Effector memory CD8-positive, alpha-beta T cell (primary cell): ENCODE measurements around the gene RSPRY1.
"Not testable (repeated sequence)": the region's sequence is repeated elsewhere in the genome, so short reads cannot be mapped to it uniquely, and the experiment has no call there.

ENCODE experiments used
- ATAC-seq: fragments of 150-1000 bp; cut with Tn5 transposase; replicated peaks from 2 replicates; pipeline ENCODE4 v1.10.0; 2021; ENCODE audit warnings: mild to moderate bottlenecking, moderate library complexity
- DNase-seq, 3 experiments: peaks; one replicate each; pipeline ENCODE4 v3.0.0; 2021
- H3K27ac Mint-ChIP-seq, 2 donors: one replicate each; pipeline ENCODE4 v1.8.0; 2022; ENCODE audit warnings: mild to moderate bottlenecking in 2 of 2, mixed read lengths in 2 of 2, moderate library complexity in 2 of 2
- H3K27me3 Mint-ChIP-seq, 2 donors: one replicate each; pipeline ENCODE4 v1.8.0; 2022; ENCODE audit warnings: mixed read lengths in 2 of 2
- H3K36me3 Mint-ChIP-seq: one replicate; pipeline ENCODE4 v1.8.0; 2022; ENCODE audit warnings: mild to moderate bottlenecking, moderate library complexity, mixed read lengths; ENCODE audit not compliant: insufficient read depth
- H3K4me1 Mint-ChIP-seq, 2 donors: one replicate each; pipeline ENCODE4 v1.8.0; 2022; ENCODE audit warnings: low read depth in 2 of 2, mixed read lengths in 2 of 2
- H3K4me3 Mint-ChIP-seq, 2 donors: one replicate each; pipeline ENCODE4 v1.8.0; 2022; ENCODE audit warnings: mild to moderate bottlenecking in 2 of 2, mixed read lengths in 2 of 2, moderate library complexity in 2 of 2
- H3K9me3 Mint-ChIP-seq, 2 donors: one replicate each; pipeline ENCODE4 v1.8.0; 2022; ENCODE audit warnings: mixed read lengths in 2 of 2

RSPRY1 gene

DNA sequence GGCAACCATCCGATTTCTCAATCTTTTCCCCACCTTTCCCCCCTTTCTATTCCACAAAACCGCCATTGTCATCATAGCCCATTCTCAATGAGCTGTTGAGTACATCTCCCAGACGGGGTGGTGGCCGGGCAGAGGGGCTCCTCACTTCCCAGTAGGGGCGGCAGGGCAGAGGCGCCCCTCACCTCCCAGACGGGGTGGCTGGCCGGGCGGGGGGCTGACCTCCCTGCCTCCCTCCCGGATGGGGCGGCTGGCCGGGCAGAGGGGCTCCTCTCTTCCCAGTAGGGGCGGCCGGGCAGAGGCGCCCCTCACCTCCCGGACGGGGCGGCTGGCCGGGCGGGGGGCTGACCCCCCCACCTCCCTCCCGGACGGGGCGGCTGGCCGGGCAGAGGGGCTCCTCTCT, 14.2 kb downstream of the RSPRY1 start:
- not testable (repeated sequence) for H3K4me3 Mint-ChIP-seq, H3K9me3 Mint-ChIP-seq, H3K27ac Mint-ChIP-seq, ATAC-seq, DNase-seq, H3K27me3 Mint-ChIP-seq
- Mint-ChIP-seq H3K4me1 (peaks cover 10 to 21% of the 10 kb centered on the region in 2 donors), H3K36me3 (peaks cover 15% of the 10 kb centered on the region)

DNA sequence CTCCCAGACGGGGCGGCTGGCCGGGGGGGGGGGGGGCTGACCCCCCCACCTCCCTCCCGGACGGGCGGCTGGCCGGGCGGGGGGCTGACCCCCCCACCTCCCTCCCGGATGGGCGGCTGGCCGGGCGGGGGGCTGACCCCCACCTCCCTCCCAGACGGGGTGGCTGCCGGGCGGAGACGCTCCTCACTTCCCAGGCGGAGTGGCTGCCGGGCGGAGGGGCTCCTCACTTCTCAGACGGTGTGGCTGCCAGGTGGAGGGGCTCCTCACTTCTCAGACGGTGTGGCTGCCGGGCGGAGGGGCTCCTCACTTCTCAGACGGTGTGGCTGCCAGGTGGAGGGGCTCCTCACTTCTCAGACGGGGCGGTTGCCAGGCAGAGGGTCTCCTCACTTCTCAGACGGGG, 14.8 kb downstream of the RSPRY1 start:
- H3K4me1 Mint-ChIP-seq: peaks cover 10 to 20% of the 10 kb centered on the region in 2 donors
- not testable (repeated sequence) for H3K27ac Mint-ChIP-seq, ATAC-seq, H3K4me3 Mint-ChIP-seq, DNase-seq, H3K9me3 Mint-ChIP-seq, H3K27me3 Mint-ChIP-seq
- H3K36me3 Mint-ChIP-seq: peaks cover 21% of the 10 kb centered on the region

DNA sequence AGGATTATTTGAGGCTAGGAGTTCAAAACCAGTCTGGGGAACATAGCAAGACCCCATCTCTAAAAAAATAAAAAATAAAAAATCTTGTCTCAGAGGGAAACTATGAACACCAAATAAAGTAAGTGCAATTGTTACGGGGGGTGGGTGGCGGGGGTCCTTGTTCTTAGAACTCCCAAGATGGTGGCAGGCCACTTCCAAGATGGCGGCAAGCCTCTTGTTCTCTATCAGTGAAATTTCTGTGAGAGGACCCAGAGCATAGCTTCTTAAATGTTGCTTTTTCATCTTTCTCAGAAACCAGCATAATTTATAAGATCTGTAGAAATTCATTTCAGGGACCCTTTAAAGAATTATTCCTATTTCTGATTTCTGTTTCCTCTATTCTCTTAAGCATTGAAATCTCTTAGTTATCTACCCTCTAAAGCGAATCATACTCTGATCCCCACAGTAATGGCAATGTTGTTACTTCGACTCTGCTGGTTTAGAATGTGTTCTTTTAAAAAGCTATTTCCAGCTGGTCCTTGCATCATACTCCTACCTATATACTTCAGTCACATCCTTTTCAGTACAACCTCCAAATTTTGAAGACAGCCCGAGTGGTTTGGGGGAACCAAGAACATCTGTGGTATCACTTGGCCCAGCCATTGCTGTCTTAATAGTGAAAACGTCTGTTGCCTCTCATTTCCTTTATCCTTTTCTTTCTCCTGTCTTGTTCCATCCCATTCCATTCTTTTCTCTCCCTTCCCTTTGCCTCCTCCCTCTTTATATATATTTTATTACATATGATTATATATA, 16.2 kb downstream of the RSPRY1 start:
- ATAC-seq (no peak), DNase-seq (no peak)

DNA sequence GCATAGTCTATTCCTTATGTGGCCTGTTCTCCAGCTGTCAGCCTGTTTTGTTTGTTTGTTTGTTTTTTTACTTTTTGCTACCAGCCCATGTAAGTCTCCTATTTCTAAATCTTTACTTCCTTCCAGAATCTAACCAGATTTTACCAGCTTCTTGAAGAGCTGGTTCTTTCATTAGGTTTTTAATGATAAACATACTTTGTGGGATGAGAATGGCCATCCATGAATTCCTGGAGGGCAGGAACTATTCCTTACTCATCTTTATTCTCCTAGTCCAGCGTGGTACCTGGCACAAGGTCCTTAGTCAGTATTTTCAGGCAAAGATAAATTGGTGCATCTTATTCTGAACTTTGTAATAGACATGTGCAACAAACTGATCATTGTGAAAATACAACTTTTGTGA, 17.3 kb downstream of the RSPRY1 start:
- Mint-ChIP-seq H3K36me3 (peaks cover 39% of the 10 kb centered on the region), H3K27me3 (no peaks in the 10 kb centered on the region), H3K4me1 (peaks cover 6 to 10% of the 10 kb centered on the region in 2 donors), H3K4me3 (no peak overlapping the region), H3K27ac (peak overlapping the region in 1 of 2 donors; percentile 5), H3K9me3 (no peaks in the 10 kb centered on the region)
- no peak for DNase-seq
- no peak for ATAC-seq

More for the DNA sequence above, 16.2 kb downstream of the RSPRY1 start:
- no peak overlapping the region for H3K27ac Mint-ChIP-seq
- no peaks in the 10 kb centered on the region for H3K9me3 Mint-ChIP-seq
- H3K27me3 Mint-ChIP-seq: no peaks in the 10 kb centered on the region
- H3K4me3 Mint-ChIP-seq: no peak overlapping the region
- peaks cover 31% of the 10 kb centered on the region for H3K36me3 Mint-ChIP-seq
- H3K4me1 Mint-ChIP-seq: peaks cover 6 to 11% of the 10 kb centered on the region in 2 donors

DNA sequence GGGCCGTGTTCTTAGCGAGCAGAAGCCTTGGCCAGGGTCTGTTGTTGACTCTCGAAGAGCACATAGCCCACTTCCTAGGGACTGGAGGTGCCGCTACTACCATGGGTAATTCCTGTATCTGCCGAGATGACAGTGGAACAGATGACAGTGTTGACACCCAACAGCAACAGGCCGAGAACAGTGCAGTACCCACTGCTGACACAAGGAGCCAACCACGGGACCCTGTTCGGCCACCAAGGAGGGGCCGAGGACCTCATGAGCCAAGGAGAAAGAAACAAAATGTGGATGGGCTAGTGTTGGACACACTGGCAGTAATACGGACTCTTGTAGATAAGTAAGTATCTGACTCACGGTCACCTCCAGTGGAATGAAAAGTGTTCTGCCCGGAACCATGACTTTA, 18.5 kb downstream of the RSPRY1 start:
- Mint-ChIP-seq H3K27me3 (no peaks in the 10 kb centered on the region), H3K36me3 (peaks cover 51% of the 10 kb centered on the region), H3K9me3 (no peaks in the 10 kb centered on the region), H3K27ac (no peak overlapping the region), H3K4me1 (peaks cover 0 to 1% of the 10 kb centered on the region in 2 donors), H3K4me3 (no peak overlapping the region)
- DNase-seq (no peak), ATAC-seq (no peak)

DNA sequence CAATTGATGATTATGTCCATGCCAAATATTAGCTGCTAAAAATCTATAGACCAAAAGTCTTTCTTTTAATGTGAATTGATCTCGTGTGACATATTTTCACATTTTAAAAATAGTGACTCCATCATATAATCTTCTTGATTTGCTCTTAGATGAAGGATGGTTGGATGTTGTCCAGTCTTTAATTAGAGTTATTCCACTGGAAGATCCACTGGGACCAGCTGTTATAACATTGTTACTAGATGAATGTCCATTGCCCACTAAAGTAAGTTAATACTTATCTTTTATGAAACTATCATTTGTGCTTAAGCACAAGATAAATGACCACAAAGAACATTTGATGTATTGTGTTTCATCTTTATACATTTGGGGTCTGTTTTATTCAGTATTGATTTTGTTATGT, 22.8 kb downstream of the RSPRY1 start:
- Mint-ChIP-seq H3K4me3 (no peak overlapping the region), H3K27ac (no peak overlapping the region), H3K36me3 (peaks cover 70% of the 10 kb centered on the region), H3K9me3 (no peaks in the 10 kb centered on the region), H3K4me1 (no peaks in the 10 kb centered on the region), H3K27me3 (no peaks in the 10 kb centered on the region)
- DNase-seq (no peak), ATAC-seq (no peak)

DNA sequence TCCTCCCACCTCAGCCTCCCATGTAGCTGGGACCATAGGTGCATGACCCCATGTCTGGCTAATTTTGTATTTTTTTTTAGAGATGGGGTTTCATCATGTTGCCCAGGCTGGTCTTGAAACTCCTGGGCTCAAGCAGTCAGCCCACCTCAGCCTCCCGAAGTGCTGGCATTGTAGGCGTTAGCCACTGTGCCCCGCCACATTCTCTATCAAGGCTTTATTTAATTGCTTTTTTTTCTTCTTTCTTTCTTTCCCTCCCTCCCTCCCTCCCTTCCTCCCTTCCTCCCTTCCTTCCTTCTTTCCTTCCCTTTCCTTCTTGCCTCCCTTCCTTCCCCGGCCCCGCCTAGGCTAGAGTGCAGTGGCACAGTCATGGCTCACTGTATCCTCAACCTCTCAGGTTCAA, 23.7 kb downstream of the RSPRY1 start:
- ATAC-seq (no peak), DNase-seq (no peak)
- H3K4me3 Mint-ChIP-seq: no peak overlapping the region
- H3K27me3 Mint-ChIP-seq: no peaks in the 10 kb centered on the region
- H3K4me1 Mint-ChIP-seq: peaks cover 0 to 2% of the 10 kb centered on the region in 2 donors
- peaks cover 73% of the 10 kb centered on the region for H3K36me3 Mint-ChIP-seq
- H3K9me3 Mint-ChIP-seq: no peaks in the 10 kb centered on the region
- peak overlapping the region in 1 of 2 donors; percentile 38 for H3K27ac Mint-ChIP-seq

DNA sequence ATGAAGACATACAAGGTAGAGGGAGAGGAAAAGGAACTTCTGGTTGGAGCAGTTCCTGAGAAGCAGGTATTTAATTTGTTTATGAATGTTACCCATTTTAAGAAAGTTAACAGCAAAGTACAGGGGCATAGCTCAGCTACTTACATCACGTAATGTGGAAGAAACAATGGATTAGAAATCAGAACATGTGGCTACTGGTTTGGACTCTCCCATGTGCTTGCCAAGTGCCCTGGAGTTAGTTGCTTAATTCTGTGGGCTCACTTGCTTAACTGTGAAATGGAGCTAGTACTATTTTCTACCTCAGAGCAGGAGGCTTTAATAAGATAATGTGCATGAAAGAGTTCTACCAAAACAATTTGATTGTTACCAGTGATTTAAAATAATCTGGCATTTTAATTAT, 27.3 kb downstream of the RSPRY1 start:
- Mint-ChIP-seq H3K27ac (peak overlapping the region in 1 of 2 donors; percentile 39), H3K4me3 (no peak overlapping the region), H3K27me3 (no peaks in the 10 kb centered on the region), H3K4me1 (peaks cover 0 to 3% of the 10 kb centered on the region in 2 donors), H3K36me3 (peaks cover 71% of the 10 kb centered on the region), H3K9me3 (peaks cover 0 to 5% of the 10 kb centered on the region in 2 donors)
- ATAC-seq (no peak), DNase-seq (no peak)

DNA sequence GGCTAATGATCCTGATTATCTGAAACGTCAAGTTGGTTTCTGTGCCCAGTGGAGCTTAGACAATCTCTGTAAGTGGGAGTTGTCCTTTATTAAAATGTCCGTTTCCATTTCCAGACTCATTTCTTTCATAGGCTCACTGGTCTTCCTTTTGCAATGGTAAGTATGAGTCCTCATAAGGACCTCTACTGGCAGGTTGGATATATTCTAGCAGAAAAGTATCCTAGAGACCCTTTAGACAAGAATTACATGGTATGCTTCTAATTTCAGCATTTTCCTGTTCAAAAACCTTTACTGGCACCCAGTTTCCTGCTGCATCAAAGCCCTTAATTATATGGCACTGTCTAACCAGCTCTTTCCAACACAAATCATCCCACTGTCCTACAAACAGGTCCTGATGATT, 30.8 kb downstream of the RSPRY1 start:
- DNase-seq: no peak
- Mint-ChIP-seq H3K27me3 (no peaks in the 10 kb centered on the region), H3K36me3 (peaks cover 65% of the 10 kb centered on the region), H3K4me3 (no peak overlapping the region), H3K4me1 (peaks cover 0 to 3% of the 10 kb centered on the region in 2 donors), H3K27ac (no peak overlapping the region), H3K9me3 (peaks cover 0 to 5% of the 10 kb centered on the region in 2 donors)
- ATAC-seq: no peak

DNA sequence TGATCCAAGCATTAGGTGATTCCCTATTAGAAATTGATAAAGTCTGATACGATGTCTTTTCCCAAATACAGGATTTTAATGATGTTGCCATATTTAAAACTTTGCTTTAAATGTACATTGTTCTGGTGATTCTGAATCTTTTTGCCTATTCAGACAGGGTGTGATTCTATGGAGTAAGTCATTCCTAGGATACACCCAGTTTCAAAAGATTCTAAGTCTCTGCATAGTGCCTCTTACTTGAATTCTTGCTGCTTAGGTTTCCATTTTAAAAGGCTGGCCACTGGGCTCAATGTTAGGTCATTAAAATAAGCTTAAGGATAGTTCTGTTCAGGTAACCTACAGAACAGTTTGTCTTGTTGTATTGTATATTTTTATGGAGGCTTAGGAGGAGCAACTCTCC, 36.9 kb downstream of the RSPRY1 start:
- Mint-ChIP-seq H3K9me3 (no peaks in the 10 kb centered on the region), H3K4me1 (no peaks in the 10 kb centered on the region), H3K4me3 (no peak overlapping the region), H3K27ac (no peak overlapping the region), H3K36me3 (peaks cover 61% of the 10 kb centered on the region), H3K27me3 (no peaks in the 10 kb centered on the region)
- no peak for ATAC-seq
- no peak for DNase-seq

DNA sequence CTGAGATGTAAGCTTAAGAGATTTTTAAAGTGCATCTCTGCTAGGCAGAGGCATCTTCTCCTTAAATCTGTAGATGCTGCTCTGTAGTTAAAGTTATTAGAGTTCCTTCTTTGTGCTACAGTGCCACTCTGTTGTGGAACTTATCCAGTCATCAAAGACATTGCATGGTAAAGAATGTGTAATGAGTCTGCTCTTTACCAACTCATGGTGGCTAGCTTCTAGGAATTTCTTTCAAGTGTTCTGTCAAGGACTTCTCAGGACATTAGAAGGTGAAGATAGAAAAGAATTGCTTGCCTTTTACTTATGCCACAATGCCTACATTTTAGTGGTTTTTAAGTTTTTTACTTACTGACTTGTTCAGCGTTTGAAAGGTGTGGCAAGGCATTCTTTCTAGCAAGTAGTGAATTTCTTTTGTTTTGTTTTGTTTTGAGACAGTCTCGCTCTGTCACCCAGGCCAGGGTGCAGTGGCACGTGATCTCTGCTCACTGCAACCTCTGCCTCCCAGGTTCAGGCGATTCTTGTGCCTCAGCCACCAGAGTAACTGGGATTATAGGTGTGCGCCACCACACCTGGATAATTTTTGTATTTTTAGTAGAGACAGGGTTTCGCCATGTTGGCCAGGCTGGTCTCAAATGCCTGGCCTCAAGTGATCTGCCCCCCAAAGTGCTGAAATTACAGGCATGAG, 38.7 kb downstream of the RSPRY1 start:
- no peak overlapping the region for H3K4me3 Mint-ChIP-seq
- ATAC-seq (no peak), DNase-seq (no peak)
- no peaks in the 10 kb centered on the region for H3K4me1 Mint-ChIP-seq
- H3K27ac Mint-ChIP-seq: no peak overlapping the region
- H3K27me3 Mint-ChIP-seq: no peaks in the 10 kb centered on the region
- peaks cover 58% of the 10 kb centered on the region for H3K36me3 Mint-ChIP-seq
- H3K9me3 Mint-ChIP-seq: no peaks in the 10 kb centered on the region

DNA sequence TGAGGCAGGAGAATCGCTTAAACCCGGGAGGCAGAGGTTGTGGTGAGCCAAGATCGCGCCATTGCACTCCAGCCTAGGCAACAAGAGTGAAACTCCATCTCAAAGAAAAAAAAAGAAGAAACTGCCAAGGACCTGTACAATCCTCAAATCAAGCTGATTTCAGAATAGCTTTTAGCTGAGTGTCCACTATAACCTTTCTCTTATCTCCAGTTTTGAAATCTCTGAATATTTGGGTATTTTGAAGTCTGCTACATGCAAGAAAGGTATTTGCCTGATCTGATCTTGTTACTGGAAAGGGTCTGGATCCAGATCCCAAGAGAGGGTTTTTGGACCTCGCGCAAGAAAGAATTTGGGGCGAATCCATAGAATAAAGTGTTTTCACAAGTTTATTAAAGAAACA, 39.8 kb downstream of the RSPRY1 start:
- Mint-ChIP-seq H3K27ac (no peak overlapping the region), H3K9me3 (no peaks in the 10 kb centered on the region), H3K4me3 (no peak overlapping the region), H3K4me1 (no peaks in the 10 kb centered on the region), H3K36me3 (peaks cover 68% of the 10 kb centered on the region), H3K27me3 (no peaks in the 10 kb centered on the region)
- no peak for ATAC-seq
- DNase-seq: no peak

DNA sequence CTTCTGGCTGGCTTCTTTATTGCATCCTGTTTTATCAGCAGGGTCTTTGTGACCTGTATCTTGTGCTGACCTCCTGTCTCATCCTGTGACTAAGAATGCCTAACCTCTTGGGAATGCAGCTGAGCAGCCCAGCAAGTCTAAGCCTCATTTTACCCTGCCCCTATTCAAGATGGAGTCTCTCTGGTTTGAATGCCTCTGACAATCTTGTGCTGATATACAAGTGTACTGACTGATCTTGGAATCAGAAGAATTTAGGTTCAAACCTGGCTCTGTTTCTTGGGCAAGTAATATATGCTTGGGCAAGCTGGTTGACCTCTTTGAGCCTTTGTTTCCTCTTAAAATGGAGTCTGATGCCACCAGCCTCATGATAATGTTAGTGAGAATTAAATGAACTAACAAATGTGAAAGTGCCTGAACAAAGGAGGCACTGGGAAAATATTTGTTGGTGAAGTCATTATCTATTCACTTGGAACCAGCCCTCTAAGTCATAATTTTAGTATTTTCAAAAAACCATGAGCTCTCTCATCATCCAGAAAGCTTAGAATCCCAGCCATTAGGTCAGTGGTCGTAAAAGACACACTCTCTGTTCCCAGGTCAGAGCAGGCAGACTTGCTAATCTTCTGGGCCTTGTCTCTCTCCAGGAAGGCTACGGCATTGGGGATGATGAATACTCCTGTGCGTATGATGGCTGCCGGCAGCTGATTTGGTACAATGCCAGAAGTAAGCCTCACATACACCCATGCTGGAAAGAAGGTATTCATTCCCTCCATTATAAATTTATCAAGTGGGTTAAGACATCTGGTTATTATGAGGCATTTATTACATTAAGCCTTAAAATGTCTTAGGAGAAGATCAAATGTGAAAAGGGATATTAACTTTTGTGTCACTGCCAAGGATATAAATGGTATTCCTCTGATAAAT, 40.8 kb downstream of the RSPRY1 start:
- H3K27ac Mint-ChIP-seq: peak overlapping the region; percentile 71 to 77
- H3K4me1 Mint-ChIP-seq: no peaks in the 10 kb centered on the region
- no peak overlapping the region for H3K4me3 Mint-ChIP-seq
- H3K36me3 Mint-ChIP-seq: peaks cover 77% of the 10 kb centered on the region
- DNase-seq (no peak), ATAC-seq (no peak)
- no peaks in the 10 kb centered on the region for H3K27me3 Mint-ChIP-seq
- no peaks in the 10 kb centered on the region for H3K9me3 Mint-ChIP-seq
